ENCODE data around the gene CCSER1.

Gene CCSER1

GRCh38 chr4:90584051-90584450 is 456.9 kb downstream of the CCSER1 start:
- no peaks in the 10 kb centered on the region for H3K4me1 ChIP-seq (ENCODE audit: control insufficient read depth, insufficient read depth, low read length, poor library complexity, severe bottlenecking)
- H3K27ac ChIP-seq (ENCODE audit: low read depth, low read length, severe bottlenecking), result no peak overlapping the region
- no peaks in the 10 kb centered on the region for H3K9me3 ChIP-seq (ENCODE audit: control insufficient read depth, low read length)
- WGBS, 2 experiments (ENCODE audit: insufficient coverage in 2 of 2), result 71 to 91% methylated on average over 2 of the region's 2 CpGs
- no peak overlapping the region for H3K4me3 ChIP-seq (ENCODE audit: extremely low read depth, insufficient read depth, low read length, poor library complexity, severe bottlenecking)
- H3K36me3 ChIP-seq (ENCODE audit: control insufficient read depth, insufficient read depth, low read length), result no peaks in the 10 kb centered on the region

- no peak overlapping the region for H3K4me3 ChIP-seq (ENCODE audit: extremely low read depth, insufficient read depth, low read length, poor library complexity, severe bottlenecking)
- H3K27ac ChIP-seq (ENCODE audit: low read depth, low read length, severe bottlenecking), result no peak overlapping the region
- H3K4me1 ChIP-seq (ENCODE audit: control insufficient read depth, insufficient read depth, low read length, poor library complexity, severe bottlenecking), result no peaks in the 10 kb centered on the region
- no peaks in the 10 kb centered on the region for H3K9me3 ChIP-seq (ENCODE audit: control insufficient read depth, low read length)
- no peaks in the 10 kb centered on the region for H3K36me3 ChIP-seq (ENCODE audit: control insufficient read depth, insufficient read depth, low read length)
- 81 to 95% methylated on average over 3 to 6 of the region's 8 CpGs for WGBS, 2 experiments (ENCODE audit: insufficient coverage in 2 of 2)
Measured at GRCh38 chr4:90585961-90586360, 458.8 kb downstream of the CCSER1 start.

DNA sequence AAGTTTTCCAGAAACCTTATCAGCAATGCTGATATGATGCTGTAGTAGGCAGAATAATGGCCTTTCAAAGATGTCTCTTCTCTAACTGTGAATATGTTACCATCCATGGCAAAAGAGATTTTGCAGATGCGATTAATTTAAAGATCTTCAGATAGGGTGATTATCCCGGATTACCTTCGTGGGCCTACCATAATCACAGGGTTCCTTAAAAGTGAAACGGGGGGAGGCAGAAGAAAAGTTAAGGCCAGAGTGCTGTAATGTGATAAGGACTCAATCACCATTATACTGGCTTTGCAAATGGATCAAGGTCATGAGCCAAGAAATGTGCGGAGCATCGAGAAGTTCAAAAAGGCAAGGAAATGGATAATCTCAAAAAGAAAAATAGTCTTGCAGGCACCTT is 459.6 kb downstream of the CCSER1 start:
- Histone ChIP-seq H3K36me3 (ENCODE audit: control insufficient read depth, insufficient read depth, low read length) (no peaks in the 10 kb centered on the region), H3K27ac (ENCODE audit: low read depth, low read length, severe bottlenecking) (no peak overlapping the region), H3K4me1 (ENCODE audit: control insufficient read depth, insufficient read depth, low read length, poor library complexity, severe bottlenecking) (no peaks in the 10 kb centered on the region), H3K4me3 (ENCODE audit: extremely low read depth, insufficient read depth, low read length, poor library complexity, severe bottlenecking) (no peak overlapping the region), H3K9me3 (ENCODE audit: control insufficient read depth, low read length) (no peaks in the 10 kb centered on the region)
- WGBS, 2 experiments (ENCODE audit: insufficient coverage in 2 of 2), result 87 to 96% methylated on average over 4 to 6 of the region's 6 CpGs

DNA sequence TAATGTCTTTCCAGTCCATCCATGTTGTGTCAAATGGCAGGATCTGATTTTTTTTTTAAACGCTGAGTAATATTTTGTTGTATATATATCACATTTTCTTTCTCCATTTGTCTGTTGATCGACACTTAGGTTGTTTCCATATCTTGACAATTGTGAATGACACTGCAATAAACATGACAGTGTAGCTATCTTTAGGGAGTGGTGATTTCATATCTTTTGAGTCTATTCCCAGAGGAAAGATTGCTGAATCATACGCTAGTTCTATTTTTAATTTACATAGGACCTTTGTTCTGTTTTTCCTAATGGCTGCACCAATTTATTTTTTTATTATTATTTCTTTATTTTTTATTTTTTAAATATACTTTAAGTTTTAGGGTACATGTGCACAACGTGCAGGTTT is 470.7 kb downstream of the CCSER1 start:
- no peaks in the 10 kb centered on the region for H3K36me3 ChIP-seq (ENCODE audit: control insufficient read depth, insufficient read depth, low read length)
- no CpG with 5 or more reads among the region's 4 CpGs for WGBS, 2 experiments (ENCODE audit: insufficient coverage in 2 of 2)
- H3K4me1 ChIP-seq (ENCODE audit: control insufficient read depth, insufficient read depth, low read length, poor library complexity, severe bottlenecking), result no peaks in the 10 kb centered on the region
- no peak overlapping the region for H3K27ac ChIP-seq (ENCODE audit: low read depth, low read length, severe bottlenecking)
- no peak overlapping the region for H3K4me3 ChIP-seq (ENCODE audit: extremely low read depth, insufficient read depth, low read length, poor library complexity, severe bottlenecking)
- no peaks in the 10 kb centered on the region for H3K9me3 ChIP-seq (ENCODE audit: control insufficient read depth, low read length)

GRCh38 chr4:90598741-90599140 is 471.5 kb downstream of the CCSER1 start:
- no peaks in the 10 kb centered on the region for H3K4me1 ChIP-seq (ENCODE audit: control insufficient read depth, insufficient read depth, low read length, poor library complexity, severe bottlenecking)
- 67 to 71% methylated on average over 2 of the region's 2 CpGs for WGBS, 2 experiments (ENCODE audit: insufficient coverage in 2 of 2)
- H3K4me3 ChIP-seq (ENCODE audit: extremely low read depth, insufficient read depth, low read length, poor library complexity, severe bottlenecking), result no peak overlapping the region
- no peaks in the 10 kb centered on the region for H3K9me3 ChIP-seq (ENCODE audit: control insufficient read depth, low read length)
- no peaks in the 10 kb centered on the region for H3K36me3 ChIP-seq (ENCODE audit: control insufficient read depth, insufficient read depth, low read length)
- H3K27ac ChIP-seq (ENCODE audit: low read depth, low read length, severe bottlenecking), result no peak overlapping the region

DNA sequence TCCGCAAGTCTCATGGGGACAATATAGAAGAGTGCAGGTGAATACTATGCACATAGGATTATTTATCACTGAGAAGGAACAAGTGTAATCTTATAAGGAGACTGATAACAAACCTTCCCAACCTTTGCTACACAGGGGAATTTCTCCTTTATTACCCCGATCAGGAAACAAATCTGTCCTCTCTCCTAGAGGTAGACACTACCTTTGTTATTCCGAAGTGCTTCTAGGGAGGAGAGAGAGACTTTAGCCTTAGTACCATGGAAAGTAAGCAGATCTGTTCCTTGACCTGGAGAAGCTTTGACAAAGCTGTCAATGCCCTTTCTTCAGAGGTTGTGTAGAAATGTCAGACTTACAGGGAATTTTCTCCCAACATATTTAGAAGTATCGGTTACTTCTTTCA is 475.5 kb downstream of the CCSER1 start:
- Histone ChIP-seq H3K9me3 (ENCODE audit: control insufficient read depth, low read length) (no peaks in the 10 kb centered on the region), H3K36me3 (ENCODE audit: control insufficient read depth, insufficient read depth, low read length) (no peaks in the 10 kb centered on the region), H3K27ac (ENCODE audit: low read depth, low read length, severe bottlenecking) (no peak overlapping the region), H3K4me3 (ENCODE audit: extremely low read depth, insufficient read depth, low read length, poor library complexity, severe bottlenecking) (no peak overlapping the region), H3K4me1 (ENCODE audit: control insufficient read depth, insufficient read depth, low read length, poor library complexity, severe bottlenecking) (no peaks in the 10 kb centered on the region)
- WGBS, 2 experiments (ENCODE audit: insufficient coverage in 2 of 2), result no CpG with 5 or more reads among the region's 4 CpGs

- Histone ChIP-seq H3K9me3 (ENCODE audit: control insufficient read depth, low read length) (no peaks in the 10 kb centered on the region), H3K27ac (ENCODE audit: low read depth, low read length, severe bottlenecking) (no peak overlapping the region), H3K4me3 (ENCODE audit: extremely low read depth, insufficient read depth, low read length, poor library complexity, severe bottlenecking) (no peak overlapping the region), H3K4me1 (ENCODE audit: control insufficient read depth, insufficient read depth, low read length, poor library complexity, severe bottlenecking) (no peaks in the 10 kb centered on the region), H3K36me3 (ENCODE audit: control insufficient read depth, insufficient read depth, low read length) (no peaks in the 10 kb centered on the region)
- WGBS, 2 experiments (ENCODE audit: insufficient coverage in 2 of 2), result no CpG with 5 or more reads among the region's 2 CpGs
Measured at GRCh38 chr4:90603540-90603939, 476.3 kb downstream of the CCSER1 start.

- no peaks in the 10 kb centered on the region for H3K4me1 ChIP-seq (ENCODE audit: control insufficient read depth, insufficient read depth, low read length, poor library complexity, severe bottlenecking)
- no peak overlapping the region for H3K4me3 ChIP-seq (ENCODE audit: extremely low read depth, insufficient read depth, low read length, poor library complexity, severe bottlenecking)
- no peak overlapping the region for H3K27ac ChIP-seq (ENCODE audit: low read depth, low read length, severe bottlenecking)
- H3K9me3 ChIP-seq (ENCODE audit: control insufficient read depth, low read length), result no peaks in the 10 kb centered on the region
- H3K36me3 ChIP-seq (ENCODE audit: control insufficient read depth, insufficient read depth, low read length), result no peaks in the 10 kb centered on the region
- WGBS, 2 experiments (ENCODE audit: insufficient coverage in 2 of 2), result no CpG with 5 or more reads among the region's 1 CpG
Measured at GRCh38 chr4:90606781-90607180, 479.6 kb downstream of the CCSER1 start.

DNA sequence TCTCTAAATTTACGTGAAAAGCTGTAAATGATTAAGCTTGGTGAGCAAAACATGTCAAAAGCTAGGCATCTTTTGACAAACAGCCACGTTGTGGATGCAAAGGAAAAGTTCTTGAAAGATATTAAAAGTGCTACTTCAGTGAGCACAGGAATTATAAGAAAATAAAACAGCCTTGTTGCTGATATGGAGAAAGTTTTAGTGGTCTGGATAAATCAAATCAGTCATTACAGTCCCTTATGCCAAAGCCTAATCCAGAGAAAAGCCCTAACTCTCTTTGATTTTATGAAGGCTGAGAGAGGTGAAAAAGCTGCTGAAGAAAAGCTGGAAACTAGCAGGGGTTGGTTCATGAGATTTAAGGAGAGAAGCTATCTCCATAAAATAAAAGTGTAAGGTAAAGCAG is 487.2 kb downstream of the CCSER1 start:
- 83 to 90% methylated on average over 2 of the region's 2 CpGs for WGBS, 2 experiments (ENCODE audit: insufficient coverage in 2 of 2)
- Histone ChIP-seq H3K27ac (ENCODE audit: low read depth, low read length, severe bottlenecking) (no peak overlapping the region), H3K4me1 (ENCODE audit: control insufficient read depth, insufficient read depth, low read length, poor library complexity, severe bottlenecking) (no peaks in the 10 kb centered on the region), H3K9me3 (ENCODE audit: control insufficient read depth, low read length) (no peaks in the 10 kb centered on the region), H3K4me3 (ENCODE audit: extremely low read depth, insufficient read depth, low read length, poor library complexity, severe bottlenecking) (no peak overlapping the region), H3K36me3 (ENCODE audit: control insufficient read depth, insufficient read depth, low read length) (no peaks in the 10 kb centered on the region)

- Histone ChIP-seq H3K4me1 (ENCODE audit: control insufficient read depth, insufficient read depth, low read length, poor library complexity, severe bottlenecking) (no peaks in the 10 kb centered on the region), H3K36me3 (ENCODE audit: control insufficient read depth, insufficient read depth, low read length) (no peaks in the 10 kb centered on the region), H3K4me3 (ENCODE audit: extremely low read depth, insufficient read depth, low read length, poor library complexity, severe bottlenecking) (no peak overlapping the region), H3K27ac (ENCODE audit: low read depth, low read length, severe bottlenecking) (no peak overlapping the region), H3K9me3 (ENCODE audit: control insufficient read depth, low read length) (no peaks in the 10 kb centered on the region)
- 80 to 100% methylated on average over 1 of the region's 1 CpG for WGBS, 2 experiments (ENCODE audit: insufficient coverage in 2 of 2)
Measured at GRCh38 chr4:90621080-90621479, 493.9 kb downstream of the CCSER1 start.

- H3K9me3 ChIP-seq (ENCODE audit: control insufficient read depth, low read length), result no peaks in the 10 kb centered on the region
- no peak overlapping the region for H3K4me3 ChIP-seq (ENCODE audit: extremely low read depth, insufficient read depth, low read length, poor library complexity, severe bottlenecking)
- no peaks in the 10 kb centered on the region for H3K4me1 ChIP-seq (ENCODE audit: control insufficient read depth, insufficient read depth, low read length, poor library complexity, severe bottlenecking)
- H3K27ac ChIP-seq (ENCODE audit: low read depth, low read length, severe bottlenecking), result no peak overlapping the region
- H3K36me3 ChIP-seq (ENCODE audit: control insufficient read depth, insufficient read depth, low read length), result no peaks in the 10 kb centered on the region
- WGBS, 2 experiments (ENCODE audit: insufficient coverage in 2 of 2), result no CpG with 5 or more reads among the region's 3 CpGs
Measured at GRCh38 chr4:90624781-90625180, 497.6 kb downstream of the CCSER1 start.

Measured in mesodermal cell (in vitro differentiated cells).